Gastrocnemius medialis (tissue), 4 donors: Measurements from ENCODE around the gene VPS4B.

Experiments
- POLR2A ChIP-seq, 2 donors: fragments of 450-650 bp; IDR thresholded peaks; one replicate each; pipeline ENCODE4 v1.6.1; 2017; ENCODE audit warnings: antibody characterized with exemption in 2 of 2, mild to moderate bottlenecking in 2 of 2, moderate library complexity in 2 of 2
- TF ChIP-seq, protein P1 (sequence below), 5 experiments: fragments of 450-650 bp in 3 of 5; fragments of 200-600 bp in 2 of 5; sonication (generic) in 2 of 5; IDR thresholded peaks in 4 of 5; conservative IDR thresholded peaks in 1 of 5; 1 replicate in 4 of 5; 2 replicates in 1 of 5; pipeline ENCODE4 v1.5.1; 2016 to 2019; ENCODE audit warnings: antibody characterized with exemption in 5 of 5, mild to moderate bottlenecking in 3 of 5, moderate library complexity in 3 of 5

- TF ChIP-seq, protein P1, sequence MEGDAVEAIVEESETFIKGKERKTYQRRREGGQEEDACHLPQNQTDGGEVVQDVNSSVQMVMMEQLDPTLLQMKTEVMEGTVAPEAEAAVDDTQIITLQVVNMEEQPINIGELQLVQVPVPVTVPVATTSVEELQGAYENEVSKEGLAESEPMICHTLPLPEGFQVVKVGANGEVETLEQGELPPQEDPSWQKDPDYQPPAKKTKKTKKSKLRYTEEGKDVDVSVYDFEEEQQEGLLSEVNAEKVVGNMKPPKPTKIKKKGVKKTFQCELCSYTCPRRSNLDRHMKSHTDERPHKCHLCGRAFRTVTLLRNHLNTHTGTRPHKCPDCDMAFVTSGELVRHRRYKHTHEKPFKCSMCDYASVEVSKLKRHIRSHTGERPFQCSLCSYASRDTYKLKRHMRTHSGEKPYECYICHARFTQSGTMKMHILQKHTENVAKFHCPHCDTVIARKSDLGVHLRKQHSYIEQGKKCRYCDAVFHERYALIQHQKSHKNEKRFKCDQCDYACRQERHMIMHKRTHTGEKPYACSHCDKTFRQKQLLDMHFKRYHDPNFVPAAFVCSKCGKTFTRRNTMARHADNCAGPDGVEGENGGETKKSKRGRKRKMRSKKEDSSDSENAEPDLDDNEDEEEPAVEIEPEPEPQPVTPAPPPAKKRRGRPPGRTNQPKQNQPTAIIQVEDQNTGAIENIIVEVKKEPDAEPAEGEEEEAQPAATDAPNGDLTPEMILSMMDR (IDR thresholded peaks at IDR 0.05 in 4 of 5, conservative IDR thresholded peaks at IDR 0.05 in 1 of 5) = no peak
- no peak for TF ChIP-seq POLR2A (IDR thresholded peaks at IDR 0.05)
Observed at GRCh38 chr18:63350230-63350629, 72.0 kb downstream of the VPS4B start.
